Measurements from ENCODE around the gene ADAMTS20. TPM values are rescaled to one million over a fixed set of nuclear protein-coding genes. Genes with fewer than 3 reads are reported as not detected.

ADAMTS20 gene
- total RNA-seq, 1 experiment from 2014 or later: not detected

- Mint-ChIP-seq H3K27ac (ENCODE audit: low read depth, unreplicated experiment) (no peak overlapping the region), H3K27me3 (ENCODE audit: insufficient read depth, unreplicated experiment) (no peaks in the 10 kb centered on the region), H3K4me3 (ENCODE audit: unreplicated experiment) (no peak overlapping the region), H3K4me1 (ENCODE audit: insufficient read depth, unreplicated experiment) (peaks cover 19% of the 10 kb centered on the region), H3K9me3 (ENCODE audit: unreplicated experiment) (no peaks in the 10 kb centered on the region), H3K36me3 (ENCODE audit: insufficient read depth, unreplicated experiment) (no peaks in the 10 kb centered on the region)
- DNase-seq (ENCODE audit: unreplicated experiment): no peak
- intact Hi-C loops (cut with micrococcal nuclease): no loop called here
- no TSS peak for BruUV-seq (replicated peaks)
- ChIA-PET CTCF (no interaction called here), POLR2A (no interaction called here)
- TF ChIP-seq CTCF (IDR thresholded peaks at IDR 0.05; ENCODE audit: unreplicated experiment): no peak
Measured at GRCh38 chr12:43308776-43309175, 243.2 kb downstream of the ADAMTS20 start.

- no peaks in the 10 kb centered on the region for H3K9me3 Mint-ChIP-seq (ENCODE audit: unreplicated experiment)
- BruUV-seq (replicated peaks): no TSS peak
- TF ChIP-seq CTCF (IDR thresholded peaks at IDR 0.05; ENCODE audit: unreplicated experiment): no peak
- H3K4me3 Mint-ChIP-seq (ENCODE audit: unreplicated experiment): no peak overlapping the region
- no peaks in the 10 kb centered on the region for H3K27me3 Mint-ChIP-seq (ENCODE audit: insufficient read depth, unreplicated experiment)
- no peak overlapping the region for H3K27ac Mint-ChIP-seq (ENCODE audit: low read depth, unreplicated experiment)
- peaks cover 19% of the 10 kb centered on the region for H3K4me1 Mint-ChIP-seq (ENCODE audit: insufficient read depth, unreplicated experiment)
- intact Hi-C loops (cut with micrococcal nuclease): no loop called here
- POLR2A ChIA-PET: no interaction called here
- CTCF ChIA-PET: interaction anchor here (0.6 kb wide), 1 partner anchor 804 kb away, joined by 3 read pairs; no protein-coding TSS in a partner anchor
- no peaks in the 10 kb centered on the region for H3K36me3 Mint-ChIP-seq (ENCODE audit: insufficient read depth, unreplicated experiment)
- DNase-seq (ENCODE audit: unreplicated experiment): no peak
Measured at GRCh38 chr12:43307126-43307525, 244.9 kb downstream of the ADAMTS20 start.

- peak; percentile 95 for DNase-seq (ENCODE audit: unreplicated experiment)
- ChIA-PET POLR2A (interaction anchor here (0.5 to 0.9 kb wide), 2 partner anchors 21 to 879 kb away, joined by 3 read pairs; no protein-coding TSS in a partner anchor), CTCF (interaction anchor here (0.5 to 0.6 kb wide), 4 partner anchors 16 to 899 kb away, joined by 3 to 5 read pairs (median 3); no protein-coding TSS in a partner anchor)
- Mint-ChIP-seq H3K4me3 (ENCODE audit: unreplicated experiment) (no peak overlapping the region), H3K4me1 (ENCODE audit: insufficient read depth, unreplicated experiment) (peaks cover 19% of the 10 kb centered on the region), H3K9me3 (ENCODE audit: unreplicated experiment) (no peaks in the 10 kb centered on the region), H3K27me3 (ENCODE audit: insufficient read depth, unreplicated experiment) (no peaks in the 10 kb centered on the region), H3K36me3 (ENCODE audit: insufficient read depth, unreplicated experiment) (no peaks in the 10 kb centered on the region), H3K27ac (ENCODE audit: low read depth, unreplicated experiment) (peak overlapping the region; percentile 55)
- intact Hi-C loops (cut with micrococcal nuclease): no loop called here
- no peak for TF ChIP-seq CTCF (IDR thresholded peaks at IDR 0.05; ENCODE audit: unreplicated experiment)
- BruUV-seq (replicated peaks): no TSS peak
Measured at GRCh38 chr12:43306066-43306465, 245.9 kb downstream of the ADAMTS20 start.

GRCh38 chr12:43305065-43305464 lies 246.9 kb downstream of the ADAMTS20 start:
- Mint-ChIP-seq H3K9me3 (ENCODE audit: unreplicated experiment) (no peaks in the 10 kb centered on the region), H3K36me3 (ENCODE audit: insufficient read depth, unreplicated experiment) (no peaks in the 10 kb centered on the region), H3K4me1 (ENCODE audit: insufficient read depth, unreplicated experiment) (peaks cover 19% of the 10 kb centered on the region), H3K27me3 (ENCODE audit: insufficient read depth, unreplicated experiment) (no peaks in the 10 kb centered on the region), H3K27ac (ENCODE audit: low read depth, unreplicated experiment) (no peak overlapping the region), H3K4me3 (ENCODE audit: unreplicated experiment) (no peak overlapping the region)
- DNase-seq (ENCODE audit: unreplicated experiment): no peak
- intact Hi-C loops (cut with micrococcal nuclease): no loop called here
- ChIA-PET CTCF (interaction anchor here (0.7 to 1.7 kb wide), 2 partner anchors 23 to 375 kb away, joined by 4 to 6 read pairs; no protein-coding TSS in a partner anchor), POLR2A (interaction anchor here (0.7 kb wide), 2 partner anchors 24 to 158 kb away, joined by 3 to 7 read pairs; no protein-coding TSS in a partner anchor)
- no TSS peak for BruUV-seq (replicated peaks)
- TF ChIP-seq CTCF (IDR thresholded peaks at IDR 0.05; ENCODE audit: unreplicated experiment): no peak

Other genes starting within 250 kb of the ADAMTS20 start
- gene PUS7L, start 206.6 kb upstream of the ADAMTS20 start, total RNA-seq (2022): 15.9 and 26.5 TPM in 2 replicates
- gene IRAK4, start 206.7 kb upstream of the ADAMTS20 start, total RNA-seq (2022): 10.1 and 12.2 TPM in 2 replicates

All from MCF 10A (cell line).